HG03060 (cell line): Measurements from ENCODE around the gene APOL1.

Source experiments
- ATAC-seq: cut with Tn5 transposase; IDR thresholded peaks from one replicate; pipeline ENCODE4 v1.9.1; 2021; ENCODE audit warnings: low read depth, moderate number of reproducible peaks; ENCODE audit not compliant: unreplicated experiment

The APOL1 gene

GRCh38 chr22:36303115-36303467 lies 50.2 kb downstream of the APOL1 start:
- ATAC-seq, result no peak

GRCh38 chr22:36303874-36304273 lies 50.9 kb downstream of the APOL1 start:
- no peak for ATAC-seq

- no peak for ATAC-seq
Observed at GRCh38 chr22:36304429-36304828, 51.5 kb downstream of the APOL1 start.

- ATAC-seq, result no peak
Observed at GRCh38 chr22:36305813-36306212, 52.9 kb downstream of the APOL1 start.

- ATAC-seq, result no peak
Observed at GRCh38 chr22:36306227-36306626, 53.3 kb downstream of the APOL1 start.

- ATAC-seq, result no peak
Observed at GRCh38 chr22:36308880-36309279, 55.9 kb downstream of the APOL1 start.

- no peak for ATAC-seq
Observed at GRCh38 chr22:36311386-36312085, 58.6 kb downstream of the APOL1 start.

GRCh38 chr22:36315325-36315724 lies 62.4 kb downstream of the APOL1 start:
- ATAC-seq, result no peak

- ATAC-seq, result no peak
Observed at GRCh38 chr22:36316419-36316818, 63.5 kb downstream of the APOL1 start.
